Mesenchymal stem cell (in vitro differentiated cells and primary cell): ENCODE results near the gene RUFY3.

ENCODE experiments used
- DNase-seq: peaks from one replicate; pipeline ENCODE4 v3.0.0-alpha.2; 2013
- H2AFZ ChIP-seq: one replicate; pipeline ENCODE4 v1.6.1; 2013; ENCODE audit warnings: low read depth, mild to moderate bottlenecking, control low read depth, inconsistent platforms, low read length, moderate library complexity
- H2AK5ac ChIP-seq: 2 replicates; pipeline ENCODE4 v1.6.1; 2013; ENCODE audit warnings: low read length, moderate library complexity, mild to moderate bottlenecking, inconsistent platforms; ENCODE audit not compliant: severe bottlenecking
- H2BK120ac ChIP-seq: one replicate; pipeline ENCODE4 v1.6.1; 2013; ENCODE audit warnings: low read depth, mild to moderate bottlenecking, inconsistent platforms, low read length, moderate library complexity
- H2BK12ac ChIP-seq, 2 experiments: one replicate each; pipeline ENCODE4 v1.6.1; 2013; ENCODE audit warnings: inconsistent platforms in 2 of 2, low read length in 2 of 2, mild to moderate bottlenecking in 2 of 2, moderate library complexity in 2 of 2, control low read depth in 1 of 2
- H2BK15ac ChIP-seq: one replicate; pipeline ENCODE4 v1.6.1; 2013; ENCODE audit warnings: mild to moderate bottlenecking, low read depth, inconsistent platforms; ENCODE audit not compliant: poor library complexity, severe bottlenecking
- H2BK5ac ChIP-seq: 2 replicates; pipeline ENCODE4 v1.6.1; 2013; ENCODE audit warnings: low read depth, mild to moderate bottlenecking, low read length, control low read depth, inconsistent platforms; ENCODE audit not compliant: poor library complexity, severe bottlenecking
- H3K14ac ChIP-seq, 2 experiments: one replicate each; pipeline ENCODE4 v1.6.1; 2013; ENCODE audit warnings: inconsistent platforms in 2 of 2, low read length in 2 of 2, control low read depth in 1 of 2, mild to moderate bottlenecking in 1 of 2, moderate library complexity in 1 of 2
- H3K18ac ChIP-seq, 2 experiments: one replicate each; pipeline ENCODE4 v1.6.1; 2013; ENCODE audit warnings: inconsistent platforms in 2 of 2, low read length in 2 of 2, control low read depth in 1 of 2, low read depth in 1 of 2, mild to moderate bottlenecking in 1 of 2
- H3K23ac ChIP-seq, 2 experiments: one replicate each; pipeline ENCODE4 v1.6.1; 2013; ENCODE audit warnings: inconsistent platforms in 2 of 2, low read length in 2 of 2, mild to moderate bottlenecking in 2 of 2, moderate library complexity in 2 of 2, control low read depth in 1 of 2
- H3K27ac ChIP-seq: 2 replicates; pipeline ENCODE4 v1.5.1; 2013; ENCODE audit warnings: mild to moderate bottlenecking, moderate library complexity, low read length, control low read depth, inconsistent platforms; ENCODE audit not compliant: poor library complexity, severe bottlenecking
- H3K27me3 ChIP-seq, 2 experiments: 2 replicates each; pipeline versions ENCODE4 v1.6.1 to v1.7.0; 2013; ENCODE audit warnings: low read length in 2 of 2, mild to moderate bottlenecking in 2 of 2, moderate library complexity in 2 of 2, control low read depth in 1 of 2, inconsistent platforms in 1 of 2; ENCODE audit not compliant: control insufficient read depth in 1 of 2, insufficient read depth in 1 of 2
- H3K36me3 ChIP-seq, 2 experiments: 2 replicates each; pipeline versions ENCODE4 v1.6.1 to v1.7.0; 2013; ENCODE audit warnings: low read length in 2 of 2, control low read depth in 1 of 2, inconsistent platforms in 1 of 2, low read depth in 1 of 2, mild to moderate bottlenecking in 1 of 2; ENCODE audit not compliant: insufficient read depth in 2 of 2, control insufficient read depth in 1 of 2
- H3K4ac ChIP-seq, 2 experiments: one replicate each; pipeline ENCODE4 v1.6.1; 2013; ENCODE audit warnings: inconsistent platforms in 2 of 2, low read length in 2 of 2, mild to moderate bottlenecking in 2 of 2, moderate library complexity in 2 of 2, control low read depth in 1 of 2, low read depth in 1 of 2
- H3K4me1 ChIP-seq: 2 replicates; pipeline ENCODE4 v1.6.1; 2013; ENCODE audit warnings: low read depth, low read length, control low read depth; ENCODE audit not compliant: control insufficient read depth, insufficient read depth
- H3K4me2 ChIP-seq: 2 replicates; pipeline ENCODE4 v1.6.1; 2013; ENCODE audit warnings: low read length, mild to moderate bottlenecking, inconsistent platforms; ENCODE audit not compliant: poor library complexity, severe bottlenecking
- H3K4me3 ChIP-seq, 2 experiments: 2 replicates each; pipeline versions ENCODE4 v1.5.1 to v1.7.0; 2013; ENCODE audit warnings: low read length in 2 of 2, mild to moderate bottlenecking in 2 of 2, control low read depth in 1 of 2, low read depth in 1 of 2; ENCODE audit not compliant: insufficient read depth in 1 of 2
- H3K79me1 ChIP-seq: replicated peaks from 2 replicates; pipeline ENCODE4 v1.6.1; 2013; ENCODE audit warnings: mild to moderate bottlenecking, control low read depth, low read length, inconsistent platforms; ENCODE audit not compliant: poor library complexity, severe bottlenecking
- H3K9ac ChIP-seq: 2 replicates; pipeline ENCODE4 v1.7.0; 2013; ENCODE audit warnings: mild to moderate bottlenecking, low read length, moderate library complexity
- H3K9me3 ChIP-seq: 2 replicates; pipeline ENCODE4 v1.7.0; 2013; ENCODE audit warnings: mild to moderate bottlenecking, low read length; ENCODE audit not compliant: control insufficient read depth
- H4K8ac ChIP-seq: one replicate; pipeline ENCODE4 v1.6.1; 2013; ENCODE audit warnings: inconsistent platforms, mild to moderate bottlenecking, low read length, moderate library complexity
- H4K91ac ChIP-seq: one replicate; pipeline ENCODE4 v1.6.1; 2013; ENCODE audit warnings: mild to moderate bottlenecking, low read length, inconsistent platforms
- WGBS: methylation state at CpG from one replicate; pipeline ENCODE4 v1.1.7; 2013; ENCODE audit warnings: mixed read lengths; 5-methylcytosine and 5-hydroxymethylcytosine counted together

RUFY3 gene

GRCh38 chr4:70829015-70829414 is 107.3 kb downstream of the RUFY3 start:
- H3K27me3 ChIP-seq: no peaks in the 10 kb centered on the region
- no peak overlapping the region for H2AFZ ChIP-seq
- no peak overlapping the region for H3K4me3 ChIP-seq
- 100% methylated on average over 1 of the region's 3 CpGs for WGBS
- no peaks in the 10 kb centered on the region for H3K9me3 ChIP-seq
- peaks cover 20% of the 10 kb centered on the region for H3K79me1 ChIP-seq
- H2AK5ac ChIP-seq: no peak overlapping the region
- H2BK5ac ChIP-seq: no peak overlapping the region
- no peak overlapping the region for H2BK12ac ChIP-seq
- H4K91ac ChIP-seq: no peak overlapping the region
- no peak overlapping the region for H3K23ac ChIP-seq
- no peak overlapping the region for H3K4ac ChIP-seq
- no peak overlapping the region for H3K4me2 ChIP-seq
- H3K14ac ChIP-seq: no peak overlapping the region
- H3K36me3 ChIP-seq: peaks cover 45 to 90% of the 10 kb centered on the region in 2 experiments
- no peak overlapping the region for H3K9ac ChIP-seq
- no peak overlapping the region for H2BK120ac ChIP-seq
- H2BK15ac ChIP-seq: no peak overlapping the region
- H3K27ac ChIP-seq: no peak overlapping the region
- no peak for DNase-seq
- peaks cover 2% of the 10 kb centered on the region for H3K4me1 ChIP-seq
- H3K18ac ChIP-seq: no peak overlapping the region
- H4K8ac ChIP-seq: no peak overlapping the region

GRCh38 chr4:70829492-70829891 is 107.7 kb downstream of the RUFY3 start:
- WGBS: 100% methylated on average over 1 of the region's 1 CpG
- Histone ChIP-seq H4K91ac (no peak overlapping the region), H3K23ac (no peak overlapping the region), H3K27me3 (no peaks in the 10 kb centered on the region), H4K8ac (no peak overlapping the region), H3K18ac (no peak overlapping the region), H3K36me3 (peaks cover 43 to 89% of the 10 kb centered on the region in 2 experiments), H3K9ac (no peak overlapping the region), H2BK5ac (no peak overlapping the region), H2AFZ (no peak overlapping the region), H3K4ac (no peak overlapping the region), H3K9me3 (no peaks in the 10 kb centered on the region), H3K4me3 (no peak overlapping the region), H3K4me2 (no peak overlapping the region), H2BK120ac (no peak overlapping the region), H3K27ac (no peak overlapping the region), H3K4me1 (peaks cover 2% of the 10 kb centered on the region), H3K79me1 (peaks cover 19% of the 10 kb centered on the region), H2BK12ac (no peak overlapping the region), H2BK15ac (no peak overlapping the region), H2AK5ac (no peak overlapping the region), H3K14ac (no peak overlapping the region)
- DNase-seq: no peak

DNA sequence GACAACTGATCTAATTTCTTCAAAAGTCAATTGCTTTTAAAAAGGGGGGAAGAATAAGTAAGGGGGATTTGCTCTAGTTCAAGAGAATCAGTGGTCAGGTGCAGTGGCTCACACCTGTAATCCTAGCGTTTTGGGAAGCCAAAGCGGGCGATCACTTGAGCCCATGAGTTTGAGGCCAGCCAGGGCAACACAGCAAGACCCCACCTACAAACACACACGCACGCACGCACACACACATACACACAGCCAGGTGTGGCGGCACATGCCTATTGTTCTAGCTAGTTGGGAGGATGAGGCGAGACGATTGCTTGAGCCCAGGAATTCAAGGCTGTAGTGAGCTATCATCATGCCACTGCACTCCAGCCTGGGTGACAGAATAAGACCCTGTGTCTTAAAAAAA is 108.3 kb downstream of the RUFY3 start:
- H2AFZ ChIP-seq: no peak overlapping the region
- no peak overlapping the region for H3K27ac ChIP-seq
- no peak overlapping the region for H3K9ac ChIP-seq
- H4K91ac ChIP-seq: no peak overlapping the region
- H3K23ac ChIP-seq: no peak overlapping the region
- H2BK12ac ChIP-seq: no peak overlapping the region
- no peak overlapping the region for H4K8ac ChIP-seq
- peaks cover 19% of the 10 kb centered on the region for H3K79me1 ChIP-seq
- no peak overlapping the region for H3K4me2 ChIP-seq
- H3K4me1 ChIP-seq: peaks cover 2% of the 10 kb centered on the region
- no peak overlapping the region for H2BK5ac ChIP-seq
- no peak overlapping the region for H3K14ac ChIP-seq
- no peak overlapping the region for H2BK15ac ChIP-seq
- no peaks in the 10 kb centered on the region for H3K9me3 ChIP-seq
- H2AK5ac ChIP-seq: no peak overlapping the region
- H3K36me3 ChIP-seq: peaks cover 42 to 88% of the 10 kb centered on the region in 2 experiments
- DNase-seq: no peak
- H3K4ac ChIP-seq: no peak overlapping the region
- no peak overlapping the region for H3K18ac ChIP-seq
- H3K27me3 ChIP-seq: no peaks in the 10 kb centered on the region
- H3K4me3 ChIP-seq: no peak overlapping the region
- WGBS: 98% methylated on average over 9 of the region's 9 CpGs
- H2BK120ac ChIP-seq: no peak overlapping the region

GRCh38 chr4:70831293-70831692 is 109.5 kb downstream of the RUFY3 start:
- H4K8ac ChIP-seq: no peak overlapping the region
- no peak overlapping the region for H4K91ac ChIP-seq
- no peak overlapping the region for H3K27ac ChIP-seq
- H3K4me1 ChIP-seq: peaks cover 5% of the 10 kb centered on the region
- peaks cover 15% of the 10 kb centered on the region for H3K79me1 ChIP-seq
- H2BK15ac ChIP-seq: no peak overlapping the region
- no peak overlapping the region for H2BK12ac ChIP-seq
- H2BK120ac ChIP-seq: no peak overlapping the region
- H3K36me3 ChIP-seq: peaks cover 41 to 80% of the 10 kb centered on the region in 2 experiments
- no peak overlapping the region for H3K14ac ChIP-seq
- WGBS: 98% methylated on average over 4 of the region's 4 CpGs
- H3K23ac ChIP-seq: no peak overlapping the region
- H3K9me3 ChIP-seq: no peaks in the 10 kb centered on the region
- H3K4me3 ChIP-seq: no peak overlapping the region
- no peak overlapping the region for H3K18ac ChIP-seq
- no peaks in the 10 kb centered on the region for H3K27me3 ChIP-seq
- no peak overlapping the region for H2AFZ ChIP-seq
- no peak overlapping the region for H3K4me2 ChIP-seq
- H3K9ac ChIP-seq: no peak overlapping the region
- no peak for DNase-seq
- no peak overlapping the region for H2AK5ac ChIP-seq
- no peak overlapping the region for H2BK5ac ChIP-seq
- H3K4ac ChIP-seq: no peak overlapping the region
